Esophagus squamous epithelium (tissue), 5 donors: ENCODE measurements around the gene COX15. TPM values are rescaled to one million over a fixed set of nuclear protein-coding genes. Genes with fewer than 3 reads are reported as not detected.

ENCODE experiments used
- DNase-seq: peaks from one replicate; lab custom pipeline; 2025; lab: John Stamatoyannopoulos, UW
- H3K27ac ChIP-seq, 4 donors: fragments of 200-600 bp; sonication (generic); one replicate each; pipeline ENCODE4 v1.5.1; 2016 to 2019; ENCODE audit warnings: mild to moderate bottlenecking in 1 of 4
- H3K27me3 ChIP-seq, 4 donors: fragments of 200-600 bp; sonication (generic); 1 replicate in 3 of 4; 2 replicates in 1 of 4; pipeline versions ENCODE4 v1.5.1 to v1.6.0; 2017 to 2021; ENCODE audit warnings: antibody characterized with exemption in 1 of 4
- H3K36me3 ChIP-seq, 3 donors: fragments of 200-600 bp; sonication (generic); one replicate each; pipeline ENCODE4 v1.5.1; 2016 to 2019
- H3K4me1 ChIP-seq, 3 donors: fragments of 200-600 bp; sonication (generic); one replicate each; pipeline ENCODE4 v1.5.1; 2017 to 2019
- H3K4me3 ChIP-seq, 4 donors: fragments of 200-600 bp; sonication (generic); 1 replicate in 3 of 4; 2 replicates in 1 of 4; pipeline ENCODE4 v1.5.1; 2016 to 2019; ENCODE audit warnings: mild to moderate bottlenecking in 2 of 4, moderate library complexity in 1 of 4
- H3K9me3 ChIP-seq, 3 donors: fragments of 200-600 bp; sonication (generic); one replicate each; pipeline ENCODE4 v1.5.1; 2016 to 2019
- CTCF ChIP-seq, 6 experiments: fragments of 450-650 bp in 4 of 6; fragments of 200-600 bp in 2 of 6; sonication (generic) in 2 of 6; IDR thresholded peaks; one replicate each; pipeline ENCODE4 v1.5.1; 2016 to 2019; ENCODE audit warnings: antibody characterized with exemption in 6 of 6, mild to moderate bottlenecking in 4 of 6, moderate library complexity in 4 of 6
- POLR2A ChIP-seq, 4 donors: fragments of 450-650 bp; IDR thresholded peaks; one replicate each; pipeline ENCODE4 v1.6.1; 2017; ENCODE audit warnings: antibody characterized with exemption in 4 of 4, mild to moderate bottlenecking in 4 of 4, moderate library complexity in 3 of 4
- WGBS, 2 donors: methylation state at CpG; one replicate each; pipeline ENCODE4 v1.1.5; 2018; 5-methylcytosine and 5-hydroxymethylcytosine counted together
- intact Hi-C: fragments of 100-400 bp; cut with DNase I; formaldehyde crosslinking; loops from one replicate; pipeline ENCODE4 v1.15.0; 2022
- total RNA-seq, 4 donors: library from RNA; depleted of rRNA; stranded (reverse); fragments of >200 nt; gene quantifications; one replicate each; pipeline ENCODE4 v1.1.0, GENCODE V29; 2016
- donor health status: DM: yes; HTN: yes; CAD: no.

The COX15 gene
- total RNA-seq, result 10 to 100 TPM; 17.2 to 38.4 (median 18.1) TPM

DNA sequence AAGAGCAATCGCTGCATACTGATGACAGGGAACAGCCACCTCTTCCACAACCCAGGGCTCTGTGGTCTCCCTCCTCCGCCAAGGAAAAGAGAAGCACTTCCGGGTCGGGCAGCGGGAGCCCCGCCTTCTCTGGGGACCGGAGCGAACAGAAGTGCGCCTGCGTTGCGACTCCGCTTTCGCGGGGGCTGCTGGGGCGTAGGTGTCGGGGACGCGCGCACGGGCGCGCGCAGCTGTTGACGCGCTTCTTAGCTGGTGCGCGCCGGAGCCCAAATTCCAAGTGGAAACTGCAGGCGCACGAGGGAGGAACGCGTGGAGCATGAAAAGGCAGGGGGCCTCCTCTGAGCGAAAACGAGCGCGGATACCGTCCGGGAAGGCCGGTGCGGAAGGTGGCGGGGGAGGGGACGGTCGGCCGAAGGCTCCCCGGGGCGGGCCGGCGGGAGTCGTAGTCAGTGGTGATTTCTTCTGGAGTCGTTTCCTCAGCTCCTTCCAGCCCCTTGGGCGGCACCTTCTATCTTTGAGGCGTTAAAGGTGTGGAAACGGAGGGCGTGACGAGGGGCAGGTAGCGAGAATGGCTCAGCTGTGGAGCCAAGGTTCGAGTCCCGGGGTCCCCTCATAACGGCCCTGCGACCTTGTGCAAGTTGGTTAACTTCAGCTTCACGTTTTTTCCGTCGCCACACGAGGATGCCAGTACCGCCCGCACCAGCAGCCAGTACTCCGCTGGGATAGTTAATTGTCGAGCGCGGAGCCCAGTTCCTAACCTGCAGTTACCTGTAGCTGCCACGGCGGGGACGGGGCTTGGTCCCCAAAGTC, at the start of gene COX15, which contains the start of gene CUTC:
TSS of gene COX15 (minus strand) at position 95 of the 810 bp plus-strand sequence. CDS start at position 17, 78 bp downstream.
TSS of gene CUTC (plus strand) at position 202 of the 810 bp plus-strand sequence. CDS start at position 317, 115 bp downstream.
- DNase-seq, result peak; percentile 81
- Histone ChIP-seq H3K27me3 (no peaks in the 10 kb centered on the region), H3K4me3 (peak within 1 kb of the TSS; percentile 70 to 96 (median 86)), H3K27ac (peak within 1 kb of the TSS; percentile 93 to 97 (median 96)), H3K36me3 (peaks cover 0 to 33% (median 6%) of the 10 kb centered on the region in 3 donors), H3K4me1 (peaks cover 20 to 68% (median 26%) of the 10 kb centered on the region in 3 donors), H3K9me3 (no peaks in the 10 kb centered on the region)
- WGBS, 2 donors, result 0% methylated on average over 19 to 32 of the region's 73 CpGs
- intact Hi-C loops, result no loop called here
- TF ChIP-seq CTCF (IDR thresholded peaks at IDR 0.05) (peak in 5 of 6 experiments; percentile 35 to 73 (median 53)), POLR2A (IDR thresholded peaks at IDR 0.05) (peak in 3 of 4 donors; percentile 69 to 91 (median 82))

DNA sequence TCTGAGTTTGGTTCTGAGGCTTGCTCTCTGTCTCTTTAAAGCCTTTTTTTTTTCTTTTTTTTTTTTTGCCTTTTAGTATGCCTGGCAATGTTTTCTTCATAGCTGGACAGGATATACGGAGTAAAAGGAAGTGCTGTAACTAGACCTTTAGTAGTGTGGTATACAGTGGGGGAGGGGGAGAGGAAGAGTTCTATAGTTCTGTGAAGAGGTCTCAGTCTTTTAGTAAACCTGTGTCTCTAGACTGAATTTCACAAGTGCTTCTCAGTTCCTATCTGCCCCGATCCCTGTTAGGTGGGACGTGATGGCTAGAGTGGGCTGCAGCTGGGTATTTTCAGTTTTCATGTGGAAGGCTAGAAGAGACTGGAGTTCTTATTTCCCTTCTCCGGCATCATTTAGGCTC, 47.4 kb upstream of the COX15 start:
- TF ChIP-seq POLR2A (IDR thresholded peaks at IDR 0.05) (no peak), CTCF (IDR thresholded peaks at IDR 0.05) (no peak)
- no peaks in the 10 kb centered on the region for H3K27me3 ChIP-seq
- H3K4me1 ChIP-seq, result peaks cover 0 to 41% (median 40%) of the 10 kb centered on the region in 3 donors
- no peaks in the 10 kb centered on the region for H3K36me3 ChIP-seq
- WGBS, 2 donors, result 18 to 23% methylated on average over 4 of the region's 4 CpGs
- intact Hi-C loops, result no loop called here
- peak overlapping the region; percentile 69 to 84 (median 75) for H3K27ac ChIP-seq
- H3K9me3 ChIP-seq, result no peaks in the 10 kb centered on the region
- no peak for DNase-seq
- peak overlapping the region in 2 of 4 donors; percentile 6 to 30 for H3K4me3 ChIP-seq

- peaks cover 0 to 33% (median 30%) of the 10 kb centered on the region in 3 donors for H3K4me1 ChIP-seq
- TF ChIP-seq POLR2A (IDR thresholded peaks at IDR 0.05), result no peak
- TF ChIP-seq CTCF (IDR thresholded peaks at IDR 0.05), result no peak
- intact Hi-C loops, result no loop called here
- H3K36me3 ChIP-seq, result no peaks in the 10 kb centered on the region
- H3K27ac ChIP-seq, result no peak overlapping the region
- DNase-seq, result no peak
- no peaks in the 10 kb centered on the region for H3K9me3 ChIP-seq
- H3K4me3 ChIP-seq, result no peak overlapping the region
- 87% methylated on average over 1 of the region's 1 CpG for WGBS, 2 donors
- H3K27me3 ChIP-seq, result no peaks in the 10 kb centered on the region
Observed at GRCh38 chr10:99777918-99778714, 46.2 kb upstream of the COX15 start.

DNA sequence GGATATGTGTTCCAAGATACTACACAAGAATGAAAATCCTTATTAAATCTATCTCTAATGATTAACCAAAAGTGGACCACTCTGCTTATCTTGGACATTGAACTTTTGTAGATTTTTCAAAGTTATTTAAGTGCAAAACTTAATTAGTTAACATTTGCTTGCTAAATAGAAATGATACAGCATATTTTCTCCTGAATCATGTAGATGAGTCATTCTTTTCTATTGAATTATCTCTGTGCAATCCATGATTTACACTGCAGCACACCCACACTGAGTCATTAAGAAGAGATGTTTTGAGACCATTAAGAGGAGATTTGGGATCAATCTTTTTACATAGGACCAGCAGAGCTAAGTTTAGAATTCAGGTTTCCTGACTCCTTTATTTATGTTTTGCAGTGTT, 43.9 kb upstream of the COX15 start:
- no peaks in the 10 kb centered on the region for H3K27me3 ChIP-seq
- peak overlapping the region; percentile 35 to 64 (median 42) for H3K27ac ChIP-seq

More for the DNA sequence above, 43.9 kb upstream of the COX15 start:
- H3K4me3 ChIP-seq, result no peak overlapping the region
- intact Hi-C loops, result no loop called here
- no peak for DNase-seq
- no peaks in the 10 kb centered on the region for H3K9me3 ChIP-seq
- no peak for TF ChIP-seq CTCF (IDR thresholded peaks at IDR 0.05)
- TF ChIP-seq POLR2A (IDR thresholded peaks at IDR 0.05), result no peak
- peaks cover 0 to 29% (median 22%) of the 10 kb centered on the region in 3 donors for H3K4me1 ChIP-seq
- H3K36me3 ChIP-seq, result no peaks in the 10 kb centered on the region
